DND-41 (cell line): Measurements from ENCODE around the gene PRDX2.

Experiments
- ATAC-seq: fragments of 200-7000 bp; cut with Tn5 transposase; 3 replicates; pipeline ENCODE4 v1.9.1; 2021; ENCODE audit warnings: low read depth; ENCODE audit not compliant: insufficient read depth
- DNase-seq: peaks from one replicate; pipeline ENCODE4 v3.0.0-alpha.2; 2020
- H2AFZ ChIP-seq: 2 replicates; pipeline ENCODE4 v1.6.0; 2012; ENCODE audit warnings: low read depth, low read length
- H3K27ac ChIP-seq: 2 replicates; pipeline ENCODE4 v1.5.1; 2012; ENCODE audit warnings: low read length, inconsistent platforms
- H3K27me3 ChIP-seq: fragments of 200-600 bp; sonication (generic); 2 replicates; pipeline ENCODE4 v1.6.0; 2012; ENCODE audit warnings: low read length, mild to moderate bottlenecking, inconsistent platforms; ENCODE audit not compliant: insufficient read depth, poor library complexity
- H3K36me3 ChIP-seq: 2 replicates; pipeline ENCODE4 v1.5.1; 2012; ENCODE audit warnings: low read length, inconsistent platforms; ENCODE audit not compliant: insufficient read depth
- H3K4me1 ChIP-seq: 2 replicates; pipeline ENCODE4 v1.5.1; 2012; ENCODE audit warnings: mild to moderate bottlenecking, low read length; ENCODE audit not compliant: insufficient read depth
- H3K4me2 ChIP-seq: 2 replicates; pipeline ENCODE4 v1.6.0; 2012; ENCODE audit warnings: mild to moderate bottlenecking, moderate library complexity, low read length, inconsistent platforms; ENCODE audit not compliant: insufficient read depth
- H3K4me3 ChIP-seq, 2 experiments: fragments of 200-600 bp in 1 of 2; shearing (Covaris generic) in 1 of 2; 2 replicates each; pipeline ENCODE4 v1.5.1; 2012 to 2016; ENCODE audit warnings: inconsistent platforms in 2 of 2, low read length in 2 of 2, mild to moderate bottlenecking in 2 of 2, low read depth in 1 of 2, moderate library complexity in 1 of 2
- H3K79me2 ChIP-seq: 2 replicates; pipeline ENCODE4 v1.6.0; 2012; ENCODE audit warnings: low read length, inconsistent platforms; ENCODE audit not compliant: insufficient read depth
- H3K9ac ChIP-seq: 2 replicates; pipeline ENCODE4 v1.6.0; 2012; ENCODE audit warnings: low read depth, mild to moderate bottlenecking, inconsistent platforms, low read length, moderate library complexity
- H3K9me3 ChIP-seq: 2 replicates; pipeline ENCODE4 v1.5.1; 2012; ENCODE audit warnings: low read length, moderate library complexity, mild to moderate bottlenecking, inconsistent platforms; ENCODE audit not compliant: insufficient read depth, severe bottlenecking
- H4K20me1 ChIP-seq: 2 replicates; pipeline ENCODE4 v1.6.0; 2012; ENCODE audit warnings: low read length; ENCODE audit not compliant: insufficient read depth
- EZH2 ChIP-seq: IDR thresholded peaks from 3 replicates; pipeline ENCODE4 v1.6.1; 2012; ENCODE audit warnings: borderline replicate concordance, low read depth, mild to moderate bottlenecking, moderate library complexity, low read length, inconsistent platforms; ENCODE audit not compliant: severe bottlenecking
- TF ChIP-seq, protein P1 (sequence below): IDR thresholded peaks from 2 replicates; pipeline ENCODE4 v1.5.1; 2012; ENCODE audit warnings: borderline replicate concordance, low read length, moderate library complexity, mild to moderate bottlenecking; ENCODE audit not compliant: poor library complexity, severe bottlenecking; ENCODE audit errors: extremely low read depth

PRDX2 gene

GRCh38 chr19:12815088-12815487 lies 13.5 kb upstream of the PRDX2 start:
- Histone ChIP-seq H3K4me3 (no peak overlapping the region), H3K4me1 (no peaks in the 10 kb centered on the region), H3K36me3 (peaks cover 48% of the 10 kb centered on the region), H3K27me3 (no peaks in the 10 kb centered on the region), H2AFZ (no peak overlapping the region), H4K20me1 (no peaks in the 10 kb centered on the region), H3K4me2 (no peak overlapping the region), H3K9me3 (no peaks in the 10 kb centered on the region), H3K27ac (no peak overlapping the region), H3K79me2 (no peaks in the 10 kb centered on the region; the same call in 1 of the 2 replicates), H3K9ac (no peak overlapping the region)
- DNase-seq (no peak), ATAC-seq (no peak)
- TF ChIP-seq, protein P1, sequence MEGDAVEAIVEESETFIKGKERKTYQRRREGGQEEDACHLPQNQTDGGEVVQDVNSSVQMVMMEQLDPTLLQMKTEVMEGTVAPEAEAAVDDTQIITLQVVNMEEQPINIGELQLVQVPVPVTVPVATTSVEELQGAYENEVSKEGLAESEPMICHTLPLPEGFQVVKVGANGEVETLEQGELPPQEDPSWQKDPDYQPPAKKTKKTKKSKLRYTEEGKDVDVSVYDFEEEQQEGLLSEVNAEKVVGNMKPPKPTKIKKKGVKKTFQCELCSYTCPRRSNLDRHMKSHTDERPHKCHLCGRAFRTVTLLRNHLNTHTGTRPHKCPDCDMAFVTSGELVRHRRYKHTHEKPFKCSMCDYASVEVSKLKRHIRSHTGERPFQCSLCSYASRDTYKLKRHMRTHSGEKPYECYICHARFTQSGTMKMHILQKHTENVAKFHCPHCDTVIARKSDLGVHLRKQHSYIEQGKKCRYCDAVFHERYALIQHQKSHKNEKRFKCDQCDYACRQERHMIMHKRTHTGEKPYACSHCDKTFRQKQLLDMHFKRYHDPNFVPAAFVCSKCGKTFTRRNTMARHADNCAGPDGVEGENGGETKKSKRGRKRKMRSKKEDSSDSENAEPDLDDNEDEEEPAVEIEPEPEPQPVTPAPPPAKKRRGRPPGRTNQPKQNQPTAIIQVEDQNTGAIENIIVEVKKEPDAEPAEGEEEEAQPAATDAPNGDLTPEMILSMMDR, result no peak
- no peak for TF ChIP-seq EZH2

DNA sequence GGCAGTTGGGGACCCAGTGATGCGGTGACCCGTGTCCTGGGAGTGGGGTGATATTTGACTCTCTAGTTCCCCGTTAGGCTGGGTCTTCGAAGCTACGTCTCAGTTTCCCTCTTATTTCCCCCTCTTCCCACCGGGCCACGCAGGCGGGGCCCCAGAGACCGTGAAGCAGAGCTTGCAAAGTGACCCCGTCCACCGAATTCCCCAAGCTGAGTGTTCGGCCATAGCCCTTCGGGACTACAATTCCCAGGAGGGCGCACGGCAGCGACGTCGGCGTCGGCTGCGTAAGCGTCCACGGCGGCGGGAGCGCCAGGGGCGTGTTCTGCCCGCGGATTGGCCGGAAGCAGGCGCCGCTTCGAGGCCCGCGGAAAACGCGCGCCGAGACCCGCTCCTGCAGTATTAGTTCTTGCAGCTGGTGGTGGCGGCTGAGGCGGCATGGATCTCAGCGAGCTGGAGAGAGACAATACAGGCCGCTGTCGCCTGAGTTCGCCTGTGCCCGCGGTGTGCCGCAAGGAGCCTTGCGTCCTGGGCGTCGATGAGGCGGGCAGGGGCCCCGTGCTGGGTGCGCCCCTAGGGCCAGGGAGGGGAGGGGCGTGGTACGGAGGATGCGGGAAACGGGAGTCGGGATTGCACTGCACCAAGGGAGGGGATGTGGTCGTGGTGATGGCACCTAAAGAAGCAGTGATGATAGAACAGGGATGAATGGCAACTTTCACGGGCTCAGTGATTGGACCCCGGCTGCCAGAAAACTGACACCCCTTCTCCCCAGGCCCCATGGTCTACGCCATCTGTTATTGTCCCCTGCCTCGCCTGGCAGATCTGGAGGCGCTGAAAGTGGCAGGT lies 4.9 kb upstream of the PRDX2 start, which contains the start of gene RNASEH2A:
TSS of gene RNASEH2A (plus strand) at position 343 of the 840 bp plus-strand sequence. CDS start at position 433, 90 bp downstream.
- H2AFZ ChIP-seq, result peak within 1 kb of the TSS; percentile 93
- ATAC-seq, result peak; percentile 92

DNA sequence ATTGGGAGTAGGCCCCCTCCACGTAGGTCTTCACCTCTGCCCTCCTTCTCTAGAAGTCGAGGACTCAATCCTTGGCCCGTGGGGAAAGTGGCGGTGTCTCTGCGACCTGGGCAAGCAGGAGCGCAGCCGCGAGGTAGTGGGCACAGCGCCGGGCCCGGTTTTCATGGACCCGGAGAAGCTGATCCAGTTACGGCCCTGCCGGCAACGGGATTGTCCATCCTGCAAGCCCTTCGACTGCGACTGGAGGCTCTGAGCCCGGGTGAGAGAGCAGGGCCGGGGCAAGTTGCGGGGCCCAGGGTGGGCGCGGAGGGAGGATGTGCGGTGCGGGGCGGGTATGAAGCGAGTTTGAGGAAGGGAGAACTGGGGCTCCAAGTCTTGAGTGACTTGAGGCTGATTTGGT lies 2.5 kb upstream of the PRDX2 start:
- Histone ChIP-seq H3K79me2 (peaks cover 11% of the 10 kb centered on the region), H3K4me2 (no peak overlapping the region), H3K9ac (no peak overlapping the region), H2AFZ (no peak overlapping the region), H3K4me1 (peaks cover 15% of the 10 kb centered on the region), H3K36me3 (peaks cover 13% of the 10 kb centered on the region), H3K27ac (no peak overlapping the region), H3K27me3 (no peaks in the 10 kb centered on the region), H4K20me1 (no peaks in the 10 kb centered on the region), H3K9me3 (no peaks in the 10 kb centered on the region), H3K4me3 (no peak overlapping the region)
- ATAC-seq, result no peak
- DNase-seq, result no peak
- TF ChIP-seq, protein P1, result no peak

More for the DNA sequence above, 4.9 kb upstream of the PRDX2 start, which contains the start of gene RNASEH2A:
- Histone ChIP-seq H4K20me1 (no peaks in the 10 kb centered on the region), H3K4me1 (peaks cover 15% of the 10 kb centered on the region), H3K9me3 (no peaks in the 10 kb centered on the region), H3K4me3 (peak within 1 kb of the TSS; percentile 63 to 84), H3K27me3 (no peaks in the 10 kb centered on the region), H3K36me3 (peaks cover 34% of the 10 kb centered on the region), H3K27ac (peak within 1 kb of the TSS; percentile 91), H3K79me2 (peaks cover 11% of the 10 kb centered on the region), H3K4me2 (peak within 1 kb of the TSS; percentile 96), H3K9ac (peak within 1 kb of the TSS; percentile 83)
- no peak for TF ChIP-seq EZH2
- TF ChIP-seq, protein P1, result peak; percentile 29
- DNase-seq, result peak; percentile 93
